GM12872 (cell line): ENCODE measurements around the gene PPP1R10.

Experiments used
- TF ChIP-seq, protein P1 (sequence below): IDR thresholded peaks from 3 replicates; pipeline ENCODE4 v1.5.1; 2011; ENCODE audit warnings: low read depth, mild to moderate bottlenecking, low read length, moderate library complexity; ENCODE audit not compliant: insufficient read depth

Gene PPP1R10

DNA sequence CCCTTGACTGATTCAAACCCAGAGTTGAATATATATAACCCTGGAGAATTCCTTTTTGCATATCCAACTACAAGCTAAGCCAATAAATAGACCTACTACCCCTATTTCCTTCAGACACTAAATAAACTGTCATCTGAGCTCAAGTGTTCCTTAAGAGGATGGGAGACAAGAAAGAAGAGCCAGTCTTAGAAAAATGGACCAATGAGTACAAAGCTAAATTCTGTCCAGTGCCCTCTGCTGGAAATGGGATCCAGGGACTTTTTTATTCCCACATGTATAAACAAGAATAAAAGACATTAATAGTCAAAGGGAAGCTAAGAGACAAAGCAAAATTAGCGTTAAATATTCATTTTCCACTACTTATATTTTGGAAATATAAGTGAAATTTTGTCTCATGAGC, 4.8 kb downstream of the PPP1R10 start:
- TF ChIP-seq, protein P1, sequence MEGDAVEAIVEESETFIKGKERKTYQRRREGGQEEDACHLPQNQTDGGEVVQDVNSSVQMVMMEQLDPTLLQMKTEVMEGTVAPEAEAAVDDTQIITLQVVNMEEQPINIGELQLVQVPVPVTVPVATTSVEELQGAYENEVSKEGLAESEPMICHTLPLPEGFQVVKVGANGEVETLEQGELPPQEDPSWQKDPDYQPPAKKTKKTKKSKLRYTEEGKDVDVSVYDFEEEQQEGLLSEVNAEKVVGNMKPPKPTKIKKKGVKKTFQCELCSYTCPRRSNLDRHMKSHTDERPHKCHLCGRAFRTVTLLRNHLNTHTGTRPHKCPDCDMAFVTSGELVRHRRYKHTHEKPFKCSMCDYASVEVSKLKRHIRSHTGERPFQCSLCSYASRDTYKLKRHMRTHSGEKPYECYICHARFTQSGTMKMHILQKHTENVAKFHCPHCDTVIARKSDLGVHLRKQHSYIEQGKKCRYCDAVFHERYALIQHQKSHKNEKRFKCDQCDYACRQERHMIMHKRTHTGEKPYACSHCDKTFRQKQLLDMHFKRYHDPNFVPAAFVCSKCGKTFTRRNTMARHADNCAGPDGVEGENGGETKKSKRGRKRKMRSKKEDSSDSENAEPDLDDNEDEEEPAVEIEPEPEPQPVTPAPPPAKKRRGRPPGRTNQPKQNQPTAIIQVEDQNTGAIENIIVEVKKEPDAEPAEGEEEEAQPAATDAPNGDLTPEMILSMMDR: no peak

DNA sequence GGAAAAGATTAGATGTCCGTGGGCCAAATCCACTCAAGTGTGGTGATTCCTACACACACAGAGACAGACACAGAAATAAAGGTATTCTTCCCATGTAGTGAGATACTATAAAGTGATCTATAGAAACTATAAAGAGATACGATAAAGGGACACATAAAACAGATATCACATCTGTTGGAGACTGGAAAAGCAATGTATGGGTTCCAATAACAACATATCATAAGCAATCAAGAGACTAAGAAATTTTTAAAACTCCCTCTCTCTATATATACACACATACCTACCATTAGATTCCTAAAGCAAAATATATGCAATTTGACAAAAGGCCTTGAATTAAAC, 5.2 kb downstream of the PPP1R10 start:
- TF ChIP-seq, protein P1: no peak

DNA sequence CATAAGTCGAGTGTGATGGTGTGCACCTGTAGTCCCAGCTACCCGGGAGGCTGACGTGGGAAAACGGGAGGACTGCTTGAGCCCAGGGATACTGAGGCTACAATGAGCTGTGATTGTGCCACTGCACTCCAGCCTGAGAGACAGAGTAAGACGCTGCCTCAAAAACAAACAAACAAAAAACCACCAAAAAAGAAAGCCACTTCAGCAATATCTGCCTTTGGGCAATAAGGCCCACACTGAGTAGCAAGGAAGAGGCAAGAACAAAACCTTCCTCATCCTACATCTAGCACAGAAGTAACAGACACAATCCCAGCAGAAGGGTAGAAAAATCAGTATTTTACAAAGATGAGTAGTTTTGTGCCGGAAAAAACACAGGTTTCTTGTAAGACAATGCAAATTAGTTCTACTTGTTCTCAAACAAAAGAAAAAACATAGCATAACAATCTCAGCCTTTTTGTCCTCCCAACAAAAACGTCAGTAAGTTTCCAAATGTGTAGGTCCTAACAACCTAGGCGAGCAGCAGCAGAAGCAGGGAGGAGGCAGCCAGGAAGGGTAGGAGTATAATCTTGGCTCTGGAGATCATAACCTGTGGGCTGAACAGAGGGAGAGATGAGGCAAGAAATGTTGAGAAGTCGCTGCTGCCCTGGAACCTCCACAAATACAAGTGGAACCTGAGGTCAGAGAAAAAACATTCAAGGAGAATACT, 5.7 kb downstream of the PPP1R10 start:
- TF ChIP-seq, protein P1: no peak

GRCh38 chr6:30610065-30610464, 7.0 kb downstream of the PPP1R10 start:
- TF ChIP-seq, protein P1: no peak

DNA sequence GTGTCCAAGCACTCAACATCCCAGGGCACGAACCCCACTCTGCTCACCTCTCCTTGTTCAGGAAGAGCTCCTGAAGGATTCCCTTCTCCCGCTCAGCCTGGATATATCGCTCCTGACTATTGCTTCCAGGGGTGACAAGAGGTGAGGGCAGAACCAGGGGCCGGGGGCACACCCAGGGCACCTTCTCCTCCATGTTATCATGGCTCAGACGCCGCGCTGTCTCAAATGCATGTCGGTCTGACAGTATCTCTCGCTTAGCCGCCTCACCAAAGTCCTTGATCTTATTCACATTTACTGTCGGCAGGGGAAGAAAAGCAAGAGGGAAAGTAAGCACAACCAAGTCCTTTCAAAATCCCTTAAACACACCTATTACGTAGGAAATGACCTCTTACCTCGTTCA, 13.1 kb downstream of the PPP1R10 start:
- TF ChIP-seq, protein P1: no peak

GRCh38 chr6:30601815-30602641, 15.0 kb downstream of the PPP1R10 start:
- TF ChIP-seq, protein P1: no peak

GRCh38 chr6:30601436-30601814, 15.6 kb downstream of the PPP1R10 start:
- TF ChIP-seq, protein P1: no peak
